ENCODE data around the gene PERM1.

- TF ChIP-seq EGR1 (IDR thresholded peaks at IDR 0.05; ENCODE audit: low read depth in 2 of 2) (no peak), CTCF (IDR thresholded peaks at IDR 0.05; ENCODE audit: low read depth, low read length, missing input control) (no peak), MAX (IDR thresholded peaks at IDR 0.05) (no peak), NR2F2 (IDR thresholded peaks at IDR 0.05) (no peak), GABPA (IDR thresholded peaks at IDR 0.05 in 1 of 2, conservative IDR thresholded peaks at IDR 0.05 in 1 of 2) (no peak), RAD21 (IDR thresholded peaks at IDR 0.05) (no peak), SP1 (IDR thresholded peaks at IDR 0.05) (no peak), JUND (IDR thresholded peaks at IDR 0.05) (no peak), ZBTB33 (IDR thresholded peaks at IDR 0.05) (no peak), REST (IDR thresholded peaks at IDR 0.05) (no peak), YY1 (IDR thresholded peaks at IDR 0.05) (no peak), TAF1 (conservative IDR thresholded peaks at IDR 0.05) (no peak), FOXA1 (IDR thresholded peaks at IDR 0.05) (no peak), RXRA (IDR thresholded peaks at IDR 0.05) (no peak)
These were observed 48.3 kb downstream of the PERM1 start for GRCh38 chr1:933603-933940.

Measured in liver (tissue), 3 donors.